Hematopoietic multipotent progenitor cell treated with erythropoietin and hydrocortisone succinate and interleukin-3 and kit ligand, for 17 days (in vitro differentiated cells): ENCODE measurements around the gene FAM111A.

Source experiments
- DNase-seq: peaks from one replicate; pipeline ENCODE4 v3.0.0-alpha.2; 2015; ENCODE audit warnings: low spot score

Gene FAM111A

DNA sequence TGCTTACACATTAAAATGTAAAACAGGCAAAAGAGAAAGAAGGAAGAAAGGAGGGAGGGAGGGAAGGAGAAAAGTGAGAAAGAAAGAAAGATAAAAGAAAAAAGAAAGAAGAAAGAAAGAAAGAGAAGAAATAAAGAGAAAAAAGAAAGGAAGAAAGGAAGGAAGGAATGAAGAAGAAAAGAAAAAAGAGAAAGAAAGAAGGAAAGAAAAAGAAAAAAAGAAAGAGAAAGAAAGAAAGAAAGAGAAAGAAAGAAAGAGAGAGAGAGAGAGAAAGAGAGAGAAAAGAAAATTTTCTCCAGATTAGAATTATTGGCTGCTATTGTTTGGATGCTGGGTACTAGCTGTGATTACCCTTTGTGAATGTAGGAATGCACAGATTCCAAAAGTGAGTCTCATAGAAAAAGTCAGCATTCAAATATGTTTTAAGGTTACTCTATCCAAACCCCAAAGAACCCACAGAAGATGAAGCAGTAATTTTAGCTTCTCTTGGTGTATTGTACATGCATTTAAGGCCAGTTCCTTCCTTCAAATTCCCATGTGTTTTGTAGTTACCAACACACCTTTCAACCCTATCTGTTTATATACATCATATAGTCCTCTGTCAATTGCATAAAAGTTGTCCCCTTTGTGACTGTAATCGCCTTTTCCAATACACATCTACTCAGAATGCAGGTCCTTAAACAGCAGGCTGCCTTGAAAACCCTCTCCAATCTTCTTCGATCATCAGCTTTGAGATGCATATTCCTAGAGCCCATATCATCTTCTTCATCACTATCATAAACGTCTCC lies 789 bp upstream of the FAM111A start:
- no peak for DNase-seq

DNA sequence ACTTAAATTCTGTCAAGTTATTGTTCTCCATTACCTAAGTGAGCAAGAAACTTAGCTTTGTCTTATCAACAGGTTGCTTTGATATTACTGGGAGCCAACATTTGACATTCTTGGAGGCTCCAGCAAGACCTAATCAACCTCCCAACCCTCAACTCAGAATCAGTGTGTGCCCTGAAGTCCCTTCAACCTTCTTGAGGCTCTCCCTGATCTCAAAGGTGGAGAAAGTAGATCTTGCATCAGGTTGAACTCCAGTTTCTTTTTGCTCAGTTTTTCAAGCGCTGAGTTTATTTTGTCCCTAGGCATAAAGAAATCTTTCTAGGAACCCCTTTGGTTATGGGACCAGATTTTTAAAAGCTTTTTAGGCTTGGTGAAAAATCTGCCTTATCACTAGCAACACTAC lies 1.4 kb downstream of the FAM111A start:
- DNase-seq: no peak

DNA sequence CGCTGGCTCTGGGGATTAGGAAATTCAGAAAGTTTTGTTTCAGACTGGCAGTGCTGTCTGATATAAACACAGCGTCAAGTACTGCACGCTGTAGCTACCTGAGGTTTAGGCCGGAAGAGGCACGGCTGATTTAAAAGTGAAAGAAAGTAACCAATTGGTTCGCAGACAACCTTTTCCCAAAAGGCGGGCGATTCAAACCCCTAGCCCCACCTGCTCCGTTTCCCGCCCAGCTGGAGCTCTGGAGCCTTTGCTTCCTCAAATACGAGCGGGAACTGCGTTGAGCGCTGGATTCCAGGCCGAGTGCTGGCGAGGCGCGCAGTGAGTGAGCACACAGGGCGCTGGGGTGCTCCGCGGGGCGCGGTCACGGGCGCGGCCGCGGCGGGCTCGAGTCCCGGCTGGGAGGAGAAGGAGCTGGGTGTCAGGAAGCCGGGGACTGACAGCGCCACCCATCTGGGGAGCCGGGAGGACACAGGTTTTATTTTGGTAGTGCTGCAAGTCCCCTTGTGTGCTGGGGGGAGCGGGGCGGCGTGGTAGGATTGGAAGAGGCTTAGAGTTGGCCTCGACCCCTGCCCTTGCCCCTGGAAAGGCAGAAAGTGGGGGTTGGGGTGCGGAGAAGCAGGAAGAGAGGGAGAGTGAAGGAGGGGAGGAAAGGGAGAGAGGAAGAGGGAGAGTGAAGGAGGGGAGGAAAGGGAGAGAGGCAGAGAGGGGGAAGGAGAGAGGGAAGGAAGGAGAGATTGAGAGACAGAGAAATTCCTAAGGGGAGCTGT lies 2.1 kb downstream of the FAM111A start:
- DNase-seq: peak; percentile 81

DNA sequence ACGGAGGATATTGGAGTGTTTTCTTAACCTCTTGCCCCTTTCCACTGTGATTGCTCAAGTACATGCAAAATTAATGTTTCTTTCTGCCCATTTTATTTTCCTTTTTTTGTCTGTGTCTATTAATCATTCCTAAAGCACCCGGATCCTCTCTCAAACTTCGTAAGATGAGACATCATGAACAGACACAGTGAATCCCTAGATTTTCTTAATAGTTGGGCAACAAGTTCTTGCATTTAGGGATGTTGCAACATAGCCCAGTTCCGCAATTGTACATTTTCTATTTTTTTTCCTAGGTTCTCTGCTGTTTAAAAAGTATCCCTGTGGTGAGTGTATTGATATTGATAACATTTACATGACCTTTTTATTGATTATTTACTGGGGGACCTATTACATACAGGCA lies 2.9 kb downstream of the FAM111A start:
- DNase-seq: no peak

DNA sequence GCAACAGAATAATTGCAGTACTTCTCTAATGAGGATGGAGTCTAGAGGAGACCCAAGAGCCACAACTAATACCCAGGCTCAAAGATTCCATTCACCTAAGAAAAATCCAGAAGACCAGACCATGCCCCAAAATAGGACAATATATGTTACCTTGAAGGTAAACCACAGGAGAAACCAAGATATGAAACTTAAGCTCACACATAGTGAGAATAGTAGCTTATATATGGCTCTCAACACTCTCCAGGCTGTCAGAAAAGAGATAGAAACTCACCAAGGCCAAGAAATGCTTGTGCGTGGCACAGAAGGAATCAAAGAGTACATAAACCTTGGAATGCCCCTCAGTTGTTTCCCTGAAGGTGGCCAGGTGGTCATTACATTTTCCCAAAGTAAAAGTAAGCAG lies 9.1 kb downstream of the FAM111A start:
- no peak for DNase-seq

DNA sequence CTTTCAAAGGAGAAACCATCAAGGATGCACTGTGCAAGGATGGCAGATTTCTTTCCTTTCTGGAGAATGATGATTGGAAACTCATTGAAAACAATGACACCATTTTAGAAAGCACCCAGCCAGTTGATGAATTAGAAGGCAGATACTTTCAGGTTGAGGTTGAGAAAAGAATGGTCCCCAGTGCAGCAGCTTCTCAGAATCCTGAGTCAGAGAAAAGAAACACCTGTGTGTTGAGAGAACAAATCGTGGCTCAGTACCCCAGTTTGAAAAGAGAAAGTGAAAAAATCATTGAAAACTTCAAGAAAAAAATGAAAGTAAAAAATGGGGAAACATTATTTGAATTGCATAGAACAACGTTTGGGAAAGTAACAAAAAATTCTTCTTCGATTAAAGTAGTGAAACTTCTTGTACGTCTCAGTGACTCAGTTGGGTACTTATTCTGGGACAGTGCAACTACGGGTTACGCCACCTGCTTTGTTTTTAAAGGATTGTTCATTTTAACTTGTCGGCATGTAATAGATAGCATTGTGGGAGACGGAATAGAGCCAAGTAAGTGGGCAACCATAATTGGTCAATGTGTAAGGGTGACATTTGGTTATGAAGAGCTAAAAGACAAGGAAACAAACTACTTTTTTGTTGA lies 9.8 kb downstream of the FAM111A start:
- no peak for DNase-seq

DNA sequence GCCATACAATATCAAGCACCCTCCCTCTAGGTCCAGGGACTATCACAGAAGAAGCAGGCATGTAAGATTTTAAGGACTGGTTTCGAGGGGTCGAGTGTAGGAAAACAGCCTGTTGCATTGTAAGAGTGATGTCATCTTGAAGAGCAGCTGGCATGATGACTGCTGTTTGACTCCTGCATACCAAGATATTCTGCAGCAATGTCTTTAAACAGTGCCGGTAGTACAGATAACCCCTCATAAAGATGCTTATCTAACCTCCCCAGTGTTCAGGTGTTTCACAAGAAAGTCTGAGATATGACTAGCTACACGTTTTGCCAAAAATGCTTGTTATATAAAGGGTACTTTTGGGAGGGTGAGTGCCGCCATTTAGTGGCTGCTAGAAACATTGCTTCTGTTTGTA lies 12.0 kb downstream of the FAM111A start:
- DNase-seq: no peak

DNA sequence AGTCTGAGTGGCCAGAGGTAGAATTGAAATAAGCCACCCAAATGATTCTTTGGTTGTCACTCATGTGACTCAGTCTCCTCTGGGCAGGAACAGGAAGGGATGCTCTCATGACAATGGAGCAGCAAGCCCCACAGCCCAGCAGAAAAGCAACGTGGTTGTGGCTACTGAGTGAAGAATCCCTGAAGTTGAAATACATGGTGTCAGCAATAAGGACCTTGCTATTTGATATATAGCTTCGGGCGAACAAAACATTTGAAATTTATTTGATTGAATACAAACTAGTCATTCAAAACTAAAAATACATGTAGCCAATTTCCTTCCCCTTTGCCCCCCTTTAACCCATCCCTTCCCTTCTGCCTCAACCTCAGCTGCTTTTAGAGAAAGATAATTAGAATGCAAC lies 14.8 kb downstream of the FAM111A start:
- no peak for DNase-seq

DNA sequence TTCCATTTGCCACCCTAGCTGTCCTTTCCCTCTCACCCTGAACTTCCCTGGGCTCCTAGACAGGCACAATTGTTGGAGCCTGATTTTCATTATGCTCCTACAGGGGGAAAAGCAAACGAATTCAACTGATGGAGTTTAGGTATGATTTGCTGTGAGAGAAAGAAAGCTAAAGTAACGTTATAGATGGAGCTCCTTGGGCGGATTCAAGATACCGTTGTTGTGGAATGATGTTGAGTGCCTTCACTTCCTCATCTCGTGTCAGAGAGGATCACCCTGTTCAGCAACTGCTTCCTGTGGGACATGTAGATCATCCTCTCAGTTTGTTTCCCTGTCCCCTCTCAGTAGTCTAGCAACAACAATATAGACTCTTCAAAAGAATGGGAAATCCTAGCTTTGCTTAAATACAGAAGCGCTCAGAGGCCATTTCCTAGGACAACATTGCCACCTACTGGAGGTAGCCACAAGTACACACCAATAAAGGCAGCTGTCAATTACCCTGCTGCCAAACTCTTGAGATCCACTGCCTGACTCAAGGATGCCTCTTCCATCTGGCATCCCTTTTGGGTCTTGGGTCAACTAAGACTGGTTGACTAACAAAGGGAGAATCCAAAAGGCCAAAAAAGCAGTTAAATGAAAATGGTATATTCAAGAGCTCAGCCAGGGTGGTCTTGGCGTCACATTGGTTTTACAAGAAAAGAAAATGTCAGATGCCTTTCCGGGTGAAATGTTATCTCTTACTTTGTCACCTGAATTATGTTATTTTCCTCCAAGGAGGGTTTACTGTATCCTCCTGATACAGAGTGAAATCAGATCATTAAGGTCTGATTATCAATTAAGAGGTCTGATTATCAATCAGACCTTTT lies 15.8 kb downstream of the FAM111A start:
- DNase-seq: peak; percentile 80

DNA sequence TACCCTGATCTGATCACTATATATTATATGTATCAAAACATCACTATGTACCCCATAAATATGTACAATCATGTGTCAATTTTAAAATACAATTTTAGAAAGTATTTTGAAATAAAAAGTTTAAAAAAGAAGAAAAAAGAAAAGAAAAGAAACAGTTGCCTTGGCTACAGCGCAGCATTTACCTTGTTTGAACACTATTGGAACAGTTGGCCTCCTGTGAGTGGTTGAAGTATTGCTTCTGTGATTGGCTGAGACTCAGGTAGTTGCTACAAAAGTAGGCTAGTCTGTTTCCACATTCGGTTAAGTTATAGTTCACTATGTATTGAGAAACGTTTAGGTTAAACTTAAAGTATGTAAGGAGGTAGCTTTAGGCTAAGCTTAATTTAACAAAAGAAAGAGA lies 21.4 kb downstream of the FAM111A start:
- no peak for DNase-seq

DNA sequence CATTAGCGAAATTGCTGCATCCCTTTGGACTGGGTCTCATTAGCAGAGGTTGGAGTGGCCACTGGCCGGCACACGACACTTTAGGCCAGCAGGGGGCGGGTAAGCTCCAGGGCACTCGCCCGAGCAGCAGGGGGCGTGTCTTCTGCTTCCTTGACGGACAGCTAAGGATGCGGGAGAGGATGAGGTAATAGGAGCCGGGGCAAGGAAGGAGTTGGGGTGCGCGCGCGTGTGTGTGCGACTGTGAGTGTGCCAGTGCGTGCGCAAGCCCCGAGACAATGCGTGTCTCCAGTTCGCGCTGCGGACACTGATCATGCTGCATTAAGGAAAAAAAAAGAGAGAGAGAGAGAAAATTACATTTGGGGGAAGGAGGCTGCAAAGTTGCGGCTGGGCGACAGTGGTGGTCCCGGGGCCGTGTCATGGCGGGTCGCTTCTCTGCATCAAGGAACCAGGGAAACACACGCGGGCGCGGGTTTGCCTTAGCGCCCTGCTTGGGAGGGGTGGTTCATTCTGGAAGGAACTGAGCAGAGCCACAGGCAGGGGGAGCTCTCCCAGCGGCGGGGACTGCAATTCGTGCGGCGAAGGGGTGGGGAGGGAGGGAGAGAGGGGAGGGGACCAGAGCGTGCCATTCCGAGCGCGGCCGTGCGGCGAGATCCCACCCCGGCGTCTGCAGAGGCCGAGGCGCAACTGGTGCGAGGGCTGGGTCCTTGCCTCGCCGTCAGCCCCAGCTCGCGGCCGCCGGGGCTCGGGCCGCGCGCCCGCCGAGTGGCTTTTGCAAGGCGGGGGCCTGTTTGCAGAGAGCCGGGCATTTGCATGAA lies 29.1 kb downstream of the FAM111A start, which contains the start of gene DTX4:
Gene DTX4, plus strand, starts transcription at position 625 of the 815 bp plus-strand sequence. CDS start 464 bp downstream, outside the sequence.
- DNase-seq: peak; percentile 79

DNA sequence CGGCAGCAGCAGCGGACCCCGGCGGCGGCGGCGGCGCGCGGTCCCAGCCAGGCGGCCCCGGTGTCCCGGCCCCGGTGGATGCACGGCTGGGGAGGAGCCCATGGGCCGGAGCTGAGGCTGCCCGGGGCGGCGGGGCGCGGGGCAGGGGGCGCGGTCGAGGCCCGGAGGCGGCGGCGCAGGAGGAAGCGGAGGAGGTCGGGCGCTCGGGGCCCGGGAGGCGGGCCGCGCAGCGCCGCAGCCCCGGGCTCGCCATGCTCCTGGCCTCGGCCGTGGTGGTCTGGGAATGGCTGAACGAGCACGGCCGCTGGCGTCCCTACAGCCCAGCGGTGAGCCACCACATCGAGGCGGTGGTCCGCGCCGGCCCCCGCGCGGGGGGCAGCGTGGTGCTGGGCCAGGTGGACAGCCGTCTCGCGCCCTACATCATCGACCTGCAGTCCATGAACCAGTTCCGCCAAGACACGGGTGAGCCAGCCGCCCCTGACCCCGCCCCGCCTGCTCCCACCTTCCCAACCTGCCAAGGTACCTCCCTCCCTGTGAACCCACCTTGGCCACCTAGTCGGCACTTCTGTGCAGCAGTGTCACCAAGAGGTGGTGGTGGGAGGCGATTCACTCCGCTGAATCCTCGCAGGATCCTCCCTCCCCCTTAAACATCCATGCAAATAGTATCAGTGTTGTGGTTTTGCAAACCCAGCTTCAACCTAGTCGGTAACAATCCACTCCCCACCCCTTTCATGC lies 29.9 kb downstream of the FAM111A start:
- no peak for DNase-seq

DNA sequence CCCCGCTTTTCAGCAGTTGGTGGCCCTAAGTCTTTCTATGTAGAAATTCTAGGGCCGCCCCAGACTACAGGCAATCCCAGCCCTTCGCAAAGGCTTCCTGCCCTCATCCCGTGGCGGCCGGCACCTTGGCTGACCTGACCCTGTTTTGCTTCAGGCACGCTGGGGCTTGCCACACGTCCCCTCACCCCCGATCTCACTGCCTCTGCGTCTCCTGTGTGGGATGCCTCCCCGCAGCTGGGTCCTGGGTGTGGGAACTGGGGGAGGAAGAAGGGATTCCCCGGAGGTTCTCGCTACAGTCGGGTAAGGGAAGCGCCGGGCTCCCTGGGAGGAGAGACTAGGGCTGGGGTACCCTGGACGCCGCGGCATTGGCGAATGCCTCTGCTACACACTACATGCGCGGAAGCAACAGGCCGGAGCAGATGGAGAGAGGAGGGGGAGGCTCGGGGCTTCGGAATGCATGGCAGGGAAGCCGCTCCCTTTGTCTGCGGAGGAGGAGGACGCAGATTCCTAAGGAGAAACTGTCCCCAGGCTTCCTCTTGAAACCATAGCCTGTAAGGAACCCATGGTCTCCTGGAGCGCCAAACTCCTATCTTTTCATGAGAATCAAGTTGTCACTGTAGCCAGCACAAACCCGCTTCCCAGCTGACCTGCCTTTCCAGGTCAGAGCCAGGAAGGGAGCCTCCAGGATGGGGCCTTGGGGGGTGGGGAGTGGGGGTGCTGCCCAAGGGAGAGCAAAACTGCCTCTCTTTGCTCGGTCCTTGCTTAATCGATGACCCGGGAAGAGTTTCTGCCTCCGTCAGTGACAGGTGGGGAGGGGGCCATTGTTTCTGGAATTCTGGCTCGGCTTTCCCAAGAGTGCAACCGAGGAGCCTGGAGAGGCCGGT lies 30.7 kb downstream of the FAM111A start:
- no peak for DNase-seq

DNA sequence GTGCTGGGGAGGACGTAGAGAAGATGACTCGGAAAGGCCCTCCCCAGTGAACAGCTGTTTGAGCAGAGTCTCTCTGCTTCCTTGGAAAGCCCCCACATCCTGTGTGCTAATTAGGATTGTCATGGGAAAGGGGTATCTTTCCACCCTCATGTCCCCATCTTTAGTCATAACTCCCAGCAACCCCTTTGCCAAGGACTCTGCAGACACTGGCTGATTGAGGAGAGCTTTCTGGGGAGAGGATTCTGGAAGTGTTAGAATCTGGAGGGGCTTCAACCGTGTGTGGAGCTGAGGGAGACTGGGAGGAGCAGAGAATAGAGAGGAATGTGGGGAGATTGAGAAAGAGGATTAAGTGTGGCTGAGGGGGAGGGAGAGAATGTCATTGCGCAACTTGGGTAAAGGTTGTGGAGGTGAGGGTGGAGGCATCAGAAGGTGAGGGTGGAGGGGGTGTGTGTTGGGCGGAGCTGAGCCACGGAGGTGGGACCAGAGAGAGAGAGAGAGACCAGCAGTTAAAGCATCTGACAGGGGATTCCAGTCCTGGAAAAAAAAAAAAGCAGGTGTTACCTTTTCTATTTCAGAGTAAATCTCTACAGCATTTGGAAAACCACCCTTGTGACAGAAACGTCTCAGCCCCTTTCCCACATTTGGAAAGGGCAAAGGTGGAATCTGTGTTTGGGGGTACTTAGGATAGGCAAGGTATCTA lies 31.5 kb downstream of the FAM111A start:
- DNase-seq: no peak

DNA sequence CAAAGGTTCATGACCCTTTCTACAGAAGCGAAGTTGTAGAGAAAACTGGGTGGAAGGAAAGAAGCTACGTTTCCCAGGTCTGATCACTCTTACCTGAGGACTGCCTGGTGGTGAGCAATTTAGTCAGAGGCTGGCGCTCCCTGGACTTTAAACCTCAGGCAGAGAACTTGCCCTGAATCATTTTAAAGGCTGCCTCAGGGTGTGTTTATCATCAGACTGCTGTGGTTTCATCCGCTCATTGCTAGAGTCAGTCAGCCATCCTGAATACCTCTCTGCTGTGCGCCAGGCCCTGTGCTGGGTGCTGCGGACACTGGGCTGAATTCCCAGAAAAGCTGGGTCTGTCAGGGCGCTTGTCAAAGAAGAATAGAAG lies 32.0 kb downstream of the FAM111A start:
- DNase-seq: no peak

DNA sequence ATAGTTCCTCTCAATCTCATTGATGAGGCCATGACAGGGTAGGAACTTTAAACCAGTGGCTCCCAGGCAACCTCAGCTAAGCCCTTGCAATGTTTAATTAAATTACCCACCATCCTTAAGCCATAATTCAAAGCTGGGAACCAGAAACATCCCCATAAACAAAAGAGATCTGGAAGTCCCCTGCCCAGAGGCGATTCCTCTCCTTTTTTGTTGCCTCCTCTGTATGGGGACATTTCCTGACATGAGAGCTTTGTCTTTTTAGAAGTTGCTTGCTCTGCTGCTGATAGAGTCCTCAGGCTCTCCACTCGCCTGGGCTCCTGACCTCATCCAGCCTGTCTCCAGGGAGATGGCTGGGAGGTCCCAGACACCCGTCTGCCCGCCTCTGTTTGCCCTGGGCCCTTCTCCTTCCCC lies 32.4 kb downstream of the FAM111A start:
- DNase-seq: no peak

DNA sequence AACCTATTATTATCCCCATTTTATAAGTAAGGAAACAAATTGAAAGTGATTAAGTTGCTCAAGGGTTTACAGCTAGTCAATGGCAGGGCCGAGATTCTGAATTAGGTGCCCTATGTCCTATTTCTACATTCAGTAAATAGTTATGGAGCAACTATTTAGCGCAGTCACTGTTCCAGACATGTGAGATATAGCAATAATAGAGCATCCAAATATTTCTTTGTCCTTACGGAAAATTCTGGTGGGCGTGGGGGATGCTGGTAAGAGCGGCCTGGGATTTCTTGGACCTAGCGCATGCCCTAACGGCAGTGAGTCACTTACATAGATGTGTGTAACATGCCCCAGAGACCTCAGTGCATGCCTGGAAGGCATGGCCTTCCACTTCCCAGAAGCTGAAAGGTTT lies 33.7 kb downstream of the FAM111A start:
- no peak for DNase-seq

DNA sequence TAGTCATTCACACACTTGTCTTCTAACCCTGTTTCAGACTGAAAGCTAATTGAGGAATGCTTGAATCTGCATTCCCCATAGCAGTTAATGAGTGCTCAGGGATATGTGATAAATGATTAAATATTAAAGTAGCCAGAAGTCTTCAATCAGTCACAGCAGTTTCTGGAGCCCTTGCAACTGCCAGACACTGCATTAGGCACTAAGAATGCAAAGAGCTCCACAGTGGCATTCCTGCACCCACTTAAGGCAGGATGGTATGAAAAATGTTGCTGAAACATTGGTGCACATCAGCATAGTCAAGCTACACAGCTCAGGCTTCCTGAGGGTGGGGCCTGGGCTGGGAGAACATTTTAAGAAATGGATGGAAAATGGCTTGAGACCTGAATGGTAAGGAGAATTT lies 35.7 kb downstream of the FAM111A start:
- DNase-seq: no peak

DNA sequence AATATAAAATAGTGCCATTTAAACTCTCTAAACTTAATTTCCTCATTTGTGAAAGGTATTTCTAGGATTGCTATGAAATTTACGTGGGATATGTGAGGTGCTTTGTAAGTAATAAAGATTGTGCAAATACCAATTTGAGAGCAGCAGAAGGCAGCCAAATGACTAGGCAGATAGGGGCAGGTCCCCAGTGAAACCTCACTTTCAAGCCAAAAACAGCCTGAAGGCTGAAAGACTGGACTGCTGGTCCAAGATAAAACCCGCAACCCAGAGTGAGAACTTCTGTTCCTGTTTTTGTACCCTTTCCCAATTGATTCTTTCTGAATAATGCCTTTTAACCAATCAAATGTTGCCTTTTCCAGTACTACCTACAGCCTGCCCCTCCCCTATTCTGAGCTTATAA lies 36.5 kb downstream of the FAM111A start:
- no peak for DNase-seq
